Lung (tissue), 10 donors: ENCODE measurements around the gene NOMO2. TPM values are rescaled to one million over a fixed set of nuclear protein-coding genes. Genes with fewer than 3 reads are reported as not detected.
A peak's percentile ranks its signal among the peaks of the same experiment; 100 is the strongest.
"Not testable (repeated sequence)": the region's sequence is repeated elsewhere in the genome, so short reads cannot be mapped to it uniquely, and the experiment has no call there.

Source experiments
- ATAC-seq: fragments of 200-7000 bp; cut with Tn5 transposase; one replicate; pipeline ENCODE4 v1.9.1; 2020; ENCODE audit warnings: moderate number of reproducible peaks; ENCODE audit not compliant: insufficient read depth, low FRiP score
- DNase-seq, 3 donors: peaks; one replicate each; pipeline ENCODE4 v3.0.0-alpha.2; 2013 to 2017
- H3K27ac ChIP-seq, 2 donors: one replicate each; pipeline ENCODE4 v1.5.1; 2013; ENCODE audit warnings: mild to moderate bottlenecking in 2 of 2, moderate library complexity in 2 of 2, control low read depth in 1 of 2, inconsistent platforms in 1 of 2, low read depth in 1 of 2, low read length in 1 of 2
- H3K27me3 ChIP-seq, 3 donors: one replicate each; pipeline ENCODE4 v1.5.1; 2013; ENCODE audit warnings: low read length in 2 of 3; ENCODE audit not compliant: control insufficient read depth in 3 of 3, insufficient read depth in 3 of 3
- H3K36me3 ChIP-seq, 4 donors: one replicate each; pipeline ENCODE4 v1.5.1; 2013; ENCODE audit warnings: low read length in 4 of 4, mild to moderate bottlenecking in 1 of 4, moderate library complexity in 1 of 4; ENCODE audit not compliant: control insufficient read depth in 4 of 4, insufficient read depth in 4 of 4
- H3K4me1 ChIP-seq, 5 donors: one replicate each; pipeline ENCODE4 v1.5.1; 2013; ENCODE audit warnings: low read length in 5 of 5, mild to moderate bottlenecking in 2 of 5, moderate library complexity in 1 of 5; ENCODE audit not compliant: control insufficient read depth in 5 of 5, insufficient read depth in 5 of 5
- H3K4me3 ChIP-seq: one replicate; pipeline ENCODE4 v1.5.1; 2013; ENCODE audit warnings: mild to moderate bottlenecking, control low read depth, moderate library complexity
- H3K9ac ChIP-seq, 2 donors: one replicate each; pipeline ENCODE4 v1.5.1; 2013; ENCODE audit warnings: low read length in 2 of 2, control low read depth in 1 of 2; ENCODE audit not compliant: insufficient read depth in 1 of 2
- H3K9me3 ChIP-seq, 4 donors: one replicate each; pipeline ENCODE4 v1.5.1; 2013; ENCODE audit warnings: low read length in 3 of 4, mild to moderate bottlenecking in 1 of 4, moderate library complexity in 1 of 4; ENCODE audit not compliant: control insufficient read depth in 4 of 4, insufficient read depth in 3 of 4
- WGBS, 2 donors: extraction: QIAGEN DNeasy Blood & Tissue Kit; methylation state at CpG; one replicate each; pipeline ENCODE4 v1.1.7; 2013; 5-methylcytosine and 5-hydroxymethylcytosine counted together
- polyA plus RNA-seq, 2 donors: library from polyadenylated mRNA; stranded (reverse); fragments of 200-250 nt; gene quantifications; one replicate each; pipeline ENCODE4 v1.2.1, GENCODE V29; 2013
- total RNA-seq, 2 donors: library from RNA; depleted of rRNA in 1 of 2; stranded (reverse); fragments of >200 nt in 1 of 2; gene quantifications; one replicate each; pipeline ENCODE4 v1.2.1, GENCODE V29; 2014 to 2021
- donor health status: Bipolar disorder and iron deficiency.
- donor health status: healthy.
- donor health status: DM: yes; HTN: yes; CAD: no.

Gene NOMO2
- total and polyA plus RNA-seq, 4 donors = 58.8 to 123 (median 88.3) TPM

DNA sequence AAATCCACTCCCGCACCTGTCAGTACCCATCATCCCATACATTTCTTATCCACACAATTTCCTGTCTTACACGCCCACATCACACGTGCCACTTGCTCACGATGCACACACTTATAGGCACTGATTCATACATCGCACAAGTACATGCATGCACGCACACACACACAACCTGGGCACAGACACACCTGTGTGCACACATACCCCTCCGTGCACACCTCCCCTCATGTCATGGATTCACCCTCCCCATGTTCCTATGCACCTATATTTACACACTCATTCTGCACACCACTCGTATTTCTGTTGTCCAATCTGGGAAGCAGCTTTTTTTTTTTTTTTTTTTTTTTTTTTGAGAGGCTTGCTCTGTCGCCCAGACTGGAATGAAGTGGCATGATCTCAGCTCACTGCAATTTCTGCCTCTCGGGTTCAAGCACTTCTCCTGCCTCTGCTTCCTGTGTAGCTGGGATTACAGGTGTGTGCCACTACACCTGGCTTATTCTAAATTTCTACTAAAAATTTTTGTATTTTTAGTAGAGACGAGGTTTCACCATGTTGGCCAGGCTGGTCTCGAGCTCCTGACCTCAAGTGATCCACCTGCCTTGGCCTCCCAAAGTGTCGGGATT lies 13.5 kb upstream of the NOMO2 start:
- H3K4me1 ChIP-seq, ATAC-seq, H3K27me3 ChIP-seq, H3K4me3 ChIP-seq, DNase-seq, H3K9me3 ChIP-seq, H3K36me3 ChIP-seq, H3K27ac ChIP-seq, H3K9ac ChIP-seq: not testable (repeated sequence)
- 81 to 82% methylated on average over 9 of the region's 13 CpGs for WGBS, 2 donors

DNA sequence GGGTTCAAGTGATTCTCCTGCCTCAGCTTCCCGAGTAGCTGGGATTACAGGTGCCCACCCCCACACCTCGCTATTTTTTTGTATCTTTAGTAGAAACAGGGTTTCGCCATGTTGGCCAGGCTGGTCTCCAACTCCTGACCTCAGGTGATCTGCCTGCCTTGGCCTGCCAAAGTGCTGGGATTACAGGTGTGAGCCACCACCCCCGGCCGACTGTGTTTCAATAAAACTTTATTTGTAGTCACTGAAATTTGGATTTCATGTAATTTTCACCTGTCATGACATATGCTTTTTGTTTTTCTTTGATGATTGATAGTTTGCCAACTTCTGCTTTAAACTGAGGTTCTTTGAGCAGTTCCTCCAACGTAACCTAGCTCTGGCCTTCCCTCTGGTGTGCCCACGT lies 12.0 kb upstream of the NOMO2 start:
- H3K27me3 ChIP-seq, H3K9me3 ChIP-seq, ATAC-seq, H3K4me1 ChIP-seq, H3K4me3 ChIP-seq, DNase-seq, H3K27ac ChIP-seq, H3K36me3 ChIP-seq, H3K9ac ChIP-seq: not testable (repeated sequence)
- 89 to 98% methylated on average over 2 to 3 of the region's 7 CpGs for WGBS, 2 donors

DNA sequence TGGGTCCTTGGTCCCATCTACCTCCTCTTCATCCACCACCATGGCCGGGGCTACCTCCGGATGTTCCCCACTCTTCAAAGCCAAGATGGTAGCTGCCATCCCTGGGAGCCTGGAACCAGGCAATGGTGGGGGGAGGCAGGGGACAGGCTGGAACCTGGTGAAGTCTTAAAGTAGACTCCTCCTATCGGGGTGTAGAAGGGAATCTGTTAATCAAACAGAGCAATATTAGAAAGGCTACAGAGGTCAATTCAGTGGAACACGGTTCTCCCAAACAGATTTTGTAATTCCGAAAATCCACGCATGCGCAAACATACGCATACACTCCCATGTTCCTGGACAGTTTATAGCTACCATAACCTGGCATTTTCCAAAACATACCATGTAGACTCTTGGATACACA lies 11.1 kb upstream of the NOMO2 start:
- not testable (repeated sequence) for H3K27ac ChIP-seq, H3K4me3 ChIP-seq, H3K9ac ChIP-seq, H3K9me3 ChIP-seq, H3K36me3 ChIP-seq, DNase-seq, H3K4me1 ChIP-seq, ATAC-seq, H3K27me3 ChIP-seq
- WGBS, 2 donors = 94 to 100% methylated on average over 2 to 7 of the region's 8 CpGs

DNA sequence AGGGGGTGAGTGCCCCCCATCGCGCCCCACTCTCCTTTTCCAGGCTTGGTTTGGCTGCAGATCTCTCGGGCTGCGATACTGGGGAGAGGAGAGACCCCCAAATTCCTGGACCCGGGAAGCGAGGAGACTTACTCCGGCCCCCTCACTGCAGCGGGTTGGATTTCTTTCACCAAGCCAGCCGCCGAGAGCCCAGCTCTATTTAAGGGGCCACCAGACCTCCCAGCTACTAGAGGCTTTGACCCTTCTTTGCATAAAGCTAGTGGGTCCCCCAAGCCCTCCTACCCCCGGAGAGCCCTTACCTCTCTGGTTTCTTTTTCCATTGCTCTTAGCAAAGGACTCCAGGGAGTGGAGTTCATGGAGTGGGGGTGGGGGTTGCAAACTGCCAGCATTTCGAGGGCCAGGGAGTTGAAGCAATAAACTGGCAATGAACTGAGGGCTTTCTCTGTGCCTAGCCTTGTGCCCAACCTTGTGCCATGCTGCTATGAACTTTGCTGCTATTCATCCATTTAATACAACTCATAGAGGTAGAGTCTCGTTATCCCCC lies 9.5 kb upstream of the NOMO2 start:
- not testable (repeated sequence) for ATAC-seq, DNase-seq, H3K4me3 ChIP-seq, H3K9me3 ChIP-seq, H3K36me3 ChIP-seq, H3K4me1 ChIP-seq, H3K9ac ChIP-seq, H3K27me3 ChIP-seq, H3K27ac ChIP-seq
- 10 to 16% methylated on average over 5 to 8 of the region's 13 CpGs for WGBS, 2 donors

DNA sequence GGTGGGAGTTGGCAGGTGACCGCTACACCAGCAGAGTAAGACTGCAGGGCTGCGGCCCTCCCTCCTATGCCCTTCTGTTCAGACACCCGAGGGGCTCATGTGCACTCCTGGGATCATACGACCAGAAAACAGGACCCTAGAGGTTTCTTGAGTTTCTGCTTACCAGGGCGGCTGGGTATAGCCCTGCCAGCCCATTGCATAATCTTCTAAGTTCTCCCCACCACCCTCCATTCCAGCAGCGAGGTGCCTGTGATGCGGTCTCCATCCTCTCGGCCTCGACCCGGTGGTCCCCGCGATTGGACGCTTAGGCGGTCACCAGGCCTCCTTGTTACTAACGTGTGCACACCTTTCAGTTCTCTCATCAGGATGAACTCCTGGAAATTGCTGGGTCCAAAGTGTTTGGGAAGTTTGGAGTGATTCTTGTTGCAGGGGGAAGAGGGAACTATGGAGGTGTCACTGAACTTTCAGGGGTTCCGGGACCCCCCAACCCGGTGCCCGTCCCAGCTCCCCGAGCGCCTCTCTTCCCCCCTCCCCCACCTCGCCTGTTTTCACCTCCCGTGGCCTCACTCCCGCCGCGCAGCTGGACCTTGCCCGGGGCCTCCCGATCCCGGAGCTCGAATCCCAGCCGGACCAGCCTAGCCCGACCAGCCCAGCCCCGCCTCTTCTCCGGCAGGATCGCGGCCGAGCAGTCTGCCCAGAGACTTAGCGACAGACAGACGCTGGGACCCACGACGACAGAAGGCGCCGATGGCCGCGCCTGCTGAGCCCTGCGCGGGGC lies 8.8 kb upstream of the NOMO2 start:
- not testable (repeated sequence) for H3K4me3 ChIP-seq, H3K27me3 ChIP-seq, H3K27ac ChIP-seq, H3K9ac ChIP-seq, DNase-seq, H3K4me1 ChIP-seq, H3K9me3 ChIP-seq, H3K36me3 ChIP-seq
- WGBS, 2 donors = 13 to 20% methylated on average over 17 to 26 of the region's 46 CpGs
- peak; percentile 75 for ATAC-seq

DNA sequence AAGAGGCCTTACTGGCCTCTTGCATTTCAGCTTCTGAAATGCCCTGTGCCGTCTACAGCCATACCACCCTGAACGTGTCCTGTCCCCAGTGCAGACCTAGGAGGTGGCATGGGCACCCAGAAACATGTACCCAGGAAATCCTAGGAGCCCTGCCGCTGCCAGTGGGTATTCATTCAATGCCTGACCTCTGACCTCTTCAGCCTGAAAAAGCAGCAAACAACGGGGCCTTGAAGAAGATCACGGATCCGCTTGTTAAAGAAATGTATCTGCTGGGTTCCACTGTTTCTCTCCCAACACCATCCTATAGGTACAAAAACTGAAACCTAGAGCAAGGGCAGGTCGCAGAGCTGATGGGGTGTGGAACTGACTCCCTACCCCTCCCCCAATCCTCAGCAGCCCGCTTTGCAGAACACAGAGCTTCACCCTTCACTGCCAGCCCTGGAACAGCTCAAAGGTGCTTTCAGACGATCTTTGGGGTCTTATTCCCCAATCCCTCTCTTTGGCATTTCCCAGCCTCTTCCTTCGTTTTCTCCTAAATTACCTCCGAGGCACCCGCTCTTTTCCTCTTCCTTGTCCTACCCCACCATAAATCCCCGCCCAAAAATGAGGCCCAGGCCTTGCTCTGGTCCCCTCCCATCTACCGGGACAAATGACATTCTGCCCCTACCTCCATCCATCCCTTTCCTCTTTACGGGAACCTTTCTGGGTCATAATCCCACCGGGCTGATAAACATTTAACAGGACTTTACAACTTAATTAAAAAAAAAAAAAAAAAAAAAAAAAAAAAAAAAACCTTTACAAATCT lies 1.3 kb downstream of the NOMO2 start:
- H3K9ac ChIP-seq, H3K4me1 ChIP-seq, H3K36me3 ChIP-seq, H3K4me3 ChIP-seq, H3K9me3 ChIP-seq, H3K27ac ChIP-seq, H3K27me3 ChIP-seq, ATAC-seq, DNase-seq: not testable (repeated sequence)
- 35 to 48% methylated on average over 10 to 13 of the region's 16 CpGs for WGBS, 2 donors

DNA sequence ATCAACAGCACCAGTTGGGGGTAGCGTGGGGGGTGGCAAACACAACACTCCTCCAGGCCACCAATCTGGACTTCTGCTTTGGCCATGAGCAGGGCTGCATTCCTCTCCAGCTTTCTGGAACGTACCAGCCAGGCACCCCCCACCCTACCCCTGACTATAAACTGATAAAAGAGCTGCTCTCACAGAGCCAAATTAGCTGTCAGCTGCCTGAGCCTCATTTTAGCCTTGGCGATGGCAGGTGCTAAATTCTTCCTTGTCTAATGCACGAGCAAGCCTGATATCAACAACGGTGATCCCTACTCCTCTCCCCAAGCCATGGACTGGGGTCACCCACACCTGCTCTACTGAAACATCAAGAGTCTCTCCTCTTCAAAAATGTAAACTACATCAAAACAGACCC lies 8.2 kb downstream of the NOMO2 start:
- WGBS, 2 donors = 100% methylated on average over 1 of the region's 5 CpGs; no CpG with 5 or more reads in 1 of the 2 donors
- not testable (repeated sequence) for H3K4me1 ChIP-seq, DNase-seq

More for the DNA sequence above, 8.2 kb downstream of the NOMO2 start:
- not testable (repeated sequence) for H3K4me3 ChIP-seq, H3K36me3 ChIP-seq, ATAC-seq, H3K9ac ChIP-seq, H3K27me3 ChIP-seq, H3K9me3 ChIP-seq, H3K27ac ChIP-seq
